ENCODE results near the gene DMBX1.

DNA sequence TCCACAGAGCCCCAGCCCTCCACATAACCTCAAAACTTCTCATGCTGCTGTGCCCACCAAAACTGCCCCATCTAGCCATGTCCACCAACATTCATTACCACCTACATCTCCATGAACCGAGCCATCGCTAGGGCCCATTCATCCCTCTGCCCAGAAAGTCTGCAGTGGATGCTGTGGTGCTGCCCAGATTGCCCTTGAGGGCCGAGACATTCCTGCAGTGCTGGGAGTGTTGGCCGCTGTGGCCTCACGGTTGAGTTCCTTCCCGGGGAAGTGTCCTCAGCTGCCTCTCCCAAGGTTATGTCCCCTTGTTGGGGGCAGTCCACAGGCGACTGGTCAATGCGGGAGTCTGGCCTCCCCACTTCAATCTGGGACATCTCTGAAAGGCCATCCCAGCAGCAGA, 30.3 kb upstream of the DMBX1 start:
- TF ChIP-seq POLR2A (IDR thresholded peaks at IDR 0.05): no peak
- TF ChIP-seq, protein P1, sequence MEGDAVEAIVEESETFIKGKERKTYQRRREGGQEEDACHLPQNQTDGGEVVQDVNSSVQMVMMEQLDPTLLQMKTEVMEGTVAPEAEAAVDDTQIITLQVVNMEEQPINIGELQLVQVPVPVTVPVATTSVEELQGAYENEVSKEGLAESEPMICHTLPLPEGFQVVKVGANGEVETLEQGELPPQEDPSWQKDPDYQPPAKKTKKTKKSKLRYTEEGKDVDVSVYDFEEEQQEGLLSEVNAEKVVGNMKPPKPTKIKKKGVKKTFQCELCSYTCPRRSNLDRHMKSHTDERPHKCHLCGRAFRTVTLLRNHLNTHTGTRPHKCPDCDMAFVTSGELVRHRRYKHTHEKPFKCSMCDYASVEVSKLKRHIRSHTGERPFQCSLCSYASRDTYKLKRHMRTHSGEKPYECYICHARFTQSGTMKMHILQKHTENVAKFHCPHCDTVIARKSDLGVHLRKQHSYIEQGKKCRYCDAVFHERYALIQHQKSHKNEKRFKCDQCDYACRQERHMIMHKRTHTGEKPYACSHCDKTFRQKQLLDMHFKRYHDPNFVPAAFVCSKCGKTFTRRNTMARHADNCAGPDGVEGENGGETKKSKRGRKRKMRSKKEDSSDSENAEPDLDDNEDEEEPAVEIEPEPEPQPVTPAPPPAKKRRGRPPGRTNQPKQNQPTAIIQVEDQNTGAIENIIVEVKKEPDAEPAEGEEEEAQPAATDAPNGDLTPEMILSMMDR (IDR thresholded peaks at IDR 0.05): no peak
- no peak for TF ChIP-seq POLR2AphosphoS5 (IDR thresholded peaks at IDR 0.05)
- no peak for TF ChIP-seq EP300 (IDR thresholded peaks at IDR 0.05)

All from suprapubic skin (tissue), 4 donors.